Thyroid gland (tissue), 4 donors: ENCODE data around the gene SLC8A3. TPM values are rescaled to one million over a fixed set of nuclear protein-coding genes. Genes with fewer than 3 reads are reported as not detected.
A peak's percentile ranks its signal among the peaks of the same experiment; 100 is the strongest.

Experiments
- DNase-seq, 2 donors: peaks; one replicate each; pipeline ENCODE4 v3.0.0-alpha.2; 2019
- H3K27ac ChIP-seq, 3 donors: fragments of 200-600 bp; sonication (generic); 1 replicate in 2 of 3; 2 replicates in 1 of 3; pipeline ENCODE4 v1.5.1; 2016 to 2019; ENCODE audit warnings: mild to moderate bottlenecking in 1 of 3, moderate library complexity in 1 of 3
- H3K27me3 ChIP-seq: fragments of 200-600 bp; sonication (generic); one replicate; pipeline ENCODE4 v1.5.1; 2019
- H3K36me3 ChIP-seq, 2 donors: fragments of 200-600 bp; sonication (generic); one replicate each; pipeline ENCODE4 v1.5.1; 2016 to 2019
- H3K4me1 ChIP-seq, 2 donors: fragments of 200-600 bp; sonication (generic); one replicate each; pipeline ENCODE4 v1.5.1; 2017 to 2019
- H3K4me3 ChIP-seq, 3 donors: fragments of 200-600 bp; sonication (generic); replicated peaks in 1 of 3; 1 replicate in 2 of 3; 2 replicates in 1 of 3; pipeline ENCODE4 v1.5.1; 2016; ENCODE audit warnings: mild to moderate bottlenecking in 1 of 3
- H3K9me3 ChIP-seq: fragments of 200-600 bp; sonication (generic); one replicate; pipeline ENCODE4 v1.5.1; 2017
- CTCF ChIP-seq, 6 experiments: fragments of 200-600 bp in 3 of 6; fragments of 450-650 bp in 3 of 6; sonication (generic) in 3 of 6; IDR thresholded peaks; one replicate each; pipeline ENCODE4 v1.5.1; 2016 to 2019; ENCODE audit warnings: antibody characterized with exemption in 6 of 6, mild to moderate bottlenecking in 2 of 6, inconsistent platforms in 1 of 6, moderate library complexity in 1 of 6
- POLR2A ChIP-seq, 2 donors: fragments of 450-650 bp; IDR thresholded peaks; one replicate each; pipeline ENCODE4 v1.6.1; 2017; ENCODE audit warnings: antibody characterized with exemption in 2 of 2, mild to moderate bottlenecking in 2 of 2, moderate library complexity in 1 of 2
- WGBS, 2 donors: methylation state at CpG; one replicate each; pipeline ENCODE4 v1.1.5; 2017; 5-methylcytosine and 5-hydroxymethylcytosine counted together
- intact Hi-C: fragments of 100-400 bp; cut with DNase I; formaldehyde crosslinking; loops from one replicate; pipeline ENCODE4 v1.15.1; 2023
- total RNA-seq, 4 donors: library from RNA; depleted of rRNA; stranded (reverse); fragments of >200 nt; gene quantifications; one replicate each; pipeline ENCODE4 v1.2.3, GENCODE V29; 2016

The SLC8A3 gene
- total RNA-seq, 4 donors from 2014 or later, result 0.29 TPM; not detected in 3

DNA sequence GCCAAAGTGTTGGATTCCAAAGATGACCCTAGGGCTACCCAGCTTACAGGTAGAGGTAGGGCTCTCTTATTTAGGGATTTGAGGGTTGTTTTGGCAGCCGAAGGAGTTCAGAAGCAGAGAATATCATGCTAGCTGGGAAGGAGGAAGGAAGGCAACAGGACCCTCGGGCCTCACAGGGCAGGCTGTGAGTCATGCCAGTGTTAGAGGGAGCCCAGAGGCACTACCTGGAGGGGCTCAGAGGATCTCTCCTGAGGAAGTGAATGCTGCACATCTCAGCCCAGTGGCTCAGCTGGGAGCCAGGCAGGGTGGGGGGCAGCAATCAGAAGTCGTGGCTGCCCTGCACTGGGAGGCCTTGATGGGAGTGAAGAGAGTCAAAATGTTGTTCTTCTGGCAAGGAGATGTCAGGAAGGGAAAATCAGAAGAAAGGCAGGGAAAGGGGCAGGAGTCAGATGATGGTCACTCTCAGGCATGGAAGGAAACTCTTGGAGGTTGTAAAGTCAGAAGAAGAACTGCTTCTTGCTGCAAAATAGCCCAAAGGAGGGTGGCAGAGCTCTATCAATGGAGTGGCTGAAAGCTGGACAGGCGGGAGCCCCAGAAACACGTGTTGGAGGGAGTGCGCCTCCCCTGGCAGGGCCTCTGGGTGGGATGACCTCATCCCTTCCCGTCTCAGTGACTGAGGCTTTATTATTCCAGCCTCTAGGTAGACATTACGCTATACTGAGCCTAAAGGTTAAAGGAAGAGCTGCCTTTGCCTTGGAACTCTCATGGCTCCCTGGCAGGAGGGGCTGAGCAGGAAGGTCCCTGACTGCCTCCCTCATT, 168.2 kb downstream of the SLC8A3 start:
- Histone ChIP-seq H3K36me3 (no peaks in the 10 kb centered on the region), H3K4me3 (no peak overlapping the region), H3K27ac (no peak overlapping the region), H3K4me1 (peaks cover 3 to 7% of the 10 kb centered on the region in 2 donors), H3K9me3 (no peaks in the 10 kb centered on the region), H3K27me3 (no peaks in the 10 kb centered on the region)
- intact Hi-C loops, result no loop called here
- no peak for TF ChIP-seq CTCF (IDR thresholded peaks at IDR 0.05)
- no peak for TF ChIP-seq POLR2A (IDR thresholded peaks at IDR 0.05)
- WGBS, 2 donors, result 67 to 75% methylated on average over 8 of the region's 8 CpGs
- no peak for DNase-seq

- TF ChIP-seq CTCF (IDR thresholded peaks at IDR 0.05) (no peak), POLR2A (IDR thresholded peaks at IDR 0.05) (no peak)
- no peaks in the 10 kb centered on the region for H3K36me3 ChIP-seq
- H3K4me3 ChIP-seq, result no peak overlapping the region
- H3K27me3 ChIP-seq, result no peaks in the 10 kb centered on the region
- no peaks in the 10 kb centered on the region for H3K9me3 ChIP-seq
- H3K4me1 ChIP-seq, result peaks cover 3 to 7% of the 10 kb centered on the region in 2 donors
- H3K27ac ChIP-seq, result no peak overlapping the region
- intact Hi-C loops, result loop anchor here (5.0 kb wide), 1 partner anchor 142 kb away; the partner anchor contains the start of gene SMOC1
- DNase-seq, result no peak
Measured at GRCh38 chr14:70019695-70020094, 169.1 kb downstream of the SLC8A3 start.

DNA sequence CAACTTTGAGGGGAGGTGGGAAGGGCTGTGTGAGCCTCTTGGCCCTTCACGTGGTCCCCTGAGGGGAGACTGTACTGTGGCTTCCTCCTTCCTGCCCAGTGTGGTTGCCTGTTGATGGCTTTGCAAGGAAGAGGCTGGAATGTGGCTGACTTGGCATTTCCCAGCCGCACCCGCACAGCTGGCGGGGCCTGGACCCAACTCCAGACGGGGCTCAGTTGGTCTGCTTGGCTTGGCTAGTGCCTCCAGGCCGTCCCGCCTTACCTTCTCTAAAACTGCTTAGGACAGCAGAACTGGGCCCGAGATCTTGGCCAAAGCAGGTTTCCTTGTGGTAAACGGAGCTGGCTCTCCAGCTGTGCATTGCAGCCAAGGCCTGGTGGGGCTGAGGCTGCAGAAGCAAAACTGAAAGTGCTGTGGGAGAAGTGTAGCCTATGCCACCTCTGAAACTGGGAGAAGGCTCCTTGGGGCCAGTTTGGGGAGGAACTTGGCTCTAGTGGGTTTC, 170.0 kb downstream of the SLC8A3 start:
- DNase-seq, result peak in 1 of 2 donors; percentile 53
- H3K4me3 ChIP-seq, result no peak overlapping the region
- WGBS, 2 donors, result 30 to 64% methylated on average over 4 to 8 of the region's 9 CpGs

GRCh38 chr14:70018230-70018629, 170.5 kb downstream of the SLC8A3 start:
- Histone ChIP-seq H3K27me3 (no peaks in the 10 kb centered on the region), H3K9me3 (no peaks in the 10 kb centered on the region), H3K4me3 (no peak overlapping the region), H3K4me1 (peaks cover 3 to 7% of the 10 kb centered on the region in 2 donors), H3K27ac (no peak overlapping the region), H3K36me3 (no peaks in the 10 kb centered on the region)
- intact Hi-C loops, result loop anchor here (5.0 kb wide), 1 partner anchor 141 kb away; the partner anchor contains the start of gene SMOC1
- DNase-seq, result no peak
- WGBS, 2 donors, result 84 to 95% methylated on average over 2 of the region's 2 CpGs
- TF ChIP-seq CTCF (IDR thresholded peaks at IDR 0.05), result no peak

More for the DNA sequence above, 170.0 kb downstream of the SLC8A3 start:
- H3K36me3 ChIP-seq, result no peaks in the 10 kb centered on the region
- intact Hi-C loops, result loop anchor here (5.0 kb wide), 1 partner anchor 141 kb away; the partner anchor contains the start of gene SMOC1
- H3K27me3 ChIP-seq, result no peaks in the 10 kb centered on the region
- no peaks in the 10 kb centered on the region for H3K9me3 ChIP-seq
- no peak overlapping the region for H3K27ac ChIP-seq
- H3K4me1 ChIP-seq, result peaks cover 3 to 7% of the 10 kb centered on the region in 2 donors
- no peak for TF ChIP-seq CTCF (IDR thresholded peaks at IDR 0.05)
- no peak for TF ChIP-seq POLR2A (IDR thresholded peaks at IDR 0.05)
